Left renal pelvis (tissue), 4 donors: ENCODE results near the gene C12orf50. TPM values are rescaled to one million over a fixed set of nuclear protein-coding genes. Genes with fewer than 3 reads are reported as not detected.
"Not testable (repeated sequence)": the region's sequence is repeated elsewhere in the genome, so short reads cannot be mapped to it uniquely, and the experiment has no call there.

Experiments
- DNase-seq, 4 donors: peaks; one replicate each; pipeline ENCODE4 v3.0.0-alpha.2; 2013; ENCODE audit warnings: low read depth in 4 of 4, low spot score in 3 of 4
- polyA plus RNA-seq, 4 donors: library from polyadenylated mRNA; unstranded; fragments of 120-200 nt; gene quantifications; one replicate each; pipeline ENCODE4 v1.2.1, GENCODE V29; 2013; ENCODE audit not compliant: insufficient read length in 4 of 4

The C12orf50 gene
- polyA plus RNA-seq, 4 donors = 0.17 to 0.47 (median 0.32) TPM

GRCh38 chr12:87995581-87996178 lies 33.5 kb downstream of the C12orf50 start:
- DNase-seq = peak; percentile 19 to 53 (median 46)

GRCh38 chr12:87991483-87991882 lies 37.7 kb downstream of the C12orf50 start:
- no peak for DNase-seq

- no peak for DNase-seq
These were observed 40.7 kb downstream of the C12orf50 start for GRCh38 chr12:87988534-87988933.

- no peak for DNase-seq
These were observed 44.0 kb downstream of the C12orf50 start for GRCh38 chr12:87985069-87985675.

- no peak for DNase-seq
These were observed 47.0 kb downstream of the C12orf50 start for GRCh38 chr12:87982208-87982607.

DNA sequence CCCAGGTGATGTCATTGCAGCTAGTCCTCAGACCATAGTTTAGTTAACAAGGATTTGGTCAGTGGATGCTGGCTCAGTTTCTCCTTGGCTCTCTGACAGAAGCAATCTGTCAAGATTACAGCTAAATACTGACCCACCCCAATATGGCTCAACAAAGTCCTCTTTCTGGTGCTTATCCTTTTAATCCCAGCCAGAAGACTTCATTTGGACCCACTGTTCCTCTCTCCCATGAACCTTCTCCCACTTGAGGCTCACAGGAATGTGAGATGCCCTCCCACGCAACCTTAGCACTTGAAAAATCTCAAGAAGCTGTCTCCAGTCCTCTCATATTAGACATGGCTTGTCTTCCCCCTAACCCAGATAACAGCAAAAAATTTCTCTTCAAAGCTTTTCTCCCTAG lies 47.7 kb downstream of the C12orf50 start:
- no peak for DNase-seq

GRCh38 chr12:87975879-87976278 lies 53.3 kb downstream of the C12orf50 start:
- DNase-seq = no peak

- no peak for DNase-seq
These were observed 61.3 kb downstream of the C12orf50 start for GRCh38 chr12:87967871-87968270.

DNA sequence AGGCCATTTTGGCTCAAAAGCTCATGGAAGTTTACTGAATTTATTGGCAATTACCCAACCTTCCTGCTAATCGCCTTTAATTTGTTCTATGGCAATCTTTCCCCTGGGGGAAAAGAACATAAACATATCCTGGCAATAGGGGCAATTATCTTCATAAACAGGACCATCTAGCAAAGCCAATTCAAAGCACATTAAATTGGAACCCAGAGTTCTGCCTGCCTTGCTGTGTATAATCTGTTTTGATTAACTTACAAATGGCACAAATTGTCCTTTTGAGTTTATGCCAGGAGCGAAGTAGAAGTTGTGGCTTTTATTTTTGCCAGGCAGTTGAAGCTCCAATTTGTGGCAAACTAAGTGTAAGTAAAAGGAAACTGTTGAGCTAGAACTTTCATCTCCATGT lies 68.6 kb downstream of the C12orf50 start:
- no peak for DNase-seq

- not testable (repeated sequence) for DNase-seq
These were observed 75.2 kb downstream of the C12orf50 start for GRCh38 chr12:87954028-87954427.

DNA sequence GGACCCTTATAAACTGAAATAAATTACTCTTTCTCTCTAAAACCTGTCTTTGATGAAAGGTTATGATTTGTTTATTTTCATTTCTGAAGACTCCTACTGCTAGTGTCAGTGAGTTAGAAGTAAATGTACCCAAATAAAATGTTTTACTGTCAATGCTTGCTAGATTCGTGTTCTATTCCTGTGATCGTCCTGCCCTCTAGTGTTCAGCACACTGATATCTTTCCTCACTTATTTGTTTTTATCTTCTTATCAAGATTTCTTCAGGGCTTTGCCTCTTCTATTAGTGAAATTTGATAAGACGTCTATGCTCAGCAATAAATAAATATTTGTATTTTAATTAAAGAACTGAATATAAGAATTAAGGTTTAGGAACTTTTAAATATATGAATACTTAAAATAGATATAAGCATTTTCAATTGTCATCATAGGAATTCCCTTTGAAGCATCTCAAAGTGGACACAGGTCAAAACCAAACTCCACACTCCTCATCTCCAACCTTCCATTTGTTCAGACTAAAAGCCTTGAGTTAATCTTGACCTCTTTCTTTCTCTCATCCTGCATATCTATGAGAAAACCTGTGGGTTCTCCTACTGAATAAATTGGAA lies 75.8 kb downstream of the C12orf50 start:
- DNase-seq = peak; percentile 5 to 27 (median 16)

DNA sequence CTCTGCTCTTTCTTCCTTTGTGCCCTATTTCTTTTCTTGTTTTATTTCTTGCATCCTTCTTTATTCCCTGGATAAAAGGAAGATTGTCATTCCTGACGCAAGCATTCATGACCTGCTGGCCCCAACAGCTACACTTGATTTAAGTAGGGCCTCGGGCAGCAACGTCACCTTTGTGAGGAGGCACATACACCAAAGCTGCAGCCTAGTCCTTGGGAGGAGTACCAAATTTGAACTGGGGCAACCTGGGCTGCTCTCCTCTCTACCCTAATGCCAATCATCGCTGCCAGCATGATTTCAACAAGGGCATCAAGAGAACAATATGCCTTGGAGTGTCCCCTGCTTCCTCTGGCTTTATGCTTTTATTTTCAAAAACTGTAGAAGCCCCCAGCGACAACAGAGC lies 76.4 kb downstream of the C12orf50 start:
- no peak for DNase-seq

GRCh38 chr12:87952223-87952622 lies 77.0 kb downstream of the C12orf50 start:
- DNase-seq = no peak

DNA sequence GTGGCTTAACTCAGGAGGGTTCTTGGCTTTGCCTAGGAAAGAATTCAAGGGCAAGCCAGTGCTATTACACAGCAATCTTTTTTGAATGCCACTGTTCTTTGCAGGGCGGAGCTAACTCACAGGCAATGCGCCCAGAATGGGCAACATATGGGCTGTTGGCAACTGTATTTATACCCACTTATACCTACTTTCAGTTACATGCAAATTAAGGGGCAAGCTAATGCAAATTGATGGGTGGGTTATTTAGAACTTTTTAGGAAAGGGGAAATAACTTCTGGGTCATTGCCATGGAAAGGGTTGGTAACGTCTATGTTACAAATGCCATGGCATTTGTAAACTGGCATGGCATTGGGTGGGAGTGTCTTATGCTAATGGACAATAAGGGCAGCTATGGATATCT lies 85.4 kb downstream of the C12orf50 start:
- DNase-seq = no peak

DNA sequence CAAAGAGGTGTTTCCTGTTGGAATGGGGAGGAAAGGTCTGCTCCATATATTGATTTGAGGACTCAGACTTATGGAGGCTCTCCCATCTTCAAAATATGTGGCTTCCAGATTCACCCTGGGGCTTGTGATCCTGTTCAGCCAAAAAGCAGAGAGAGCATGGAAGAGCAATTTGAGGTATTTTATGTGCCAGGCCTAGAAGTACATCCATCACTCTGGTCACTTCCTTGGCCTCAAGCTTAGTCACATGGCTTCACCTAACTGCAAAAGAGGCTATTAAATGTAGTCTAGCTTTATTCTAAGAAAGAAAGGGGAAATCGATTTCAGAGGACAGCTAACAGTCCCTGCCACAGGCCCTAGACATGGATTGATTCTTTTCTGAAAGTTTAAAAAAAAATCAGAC lies 86.2 kb downstream of the C12orf50 start:
- no peak for DNase-seq

DNA sequence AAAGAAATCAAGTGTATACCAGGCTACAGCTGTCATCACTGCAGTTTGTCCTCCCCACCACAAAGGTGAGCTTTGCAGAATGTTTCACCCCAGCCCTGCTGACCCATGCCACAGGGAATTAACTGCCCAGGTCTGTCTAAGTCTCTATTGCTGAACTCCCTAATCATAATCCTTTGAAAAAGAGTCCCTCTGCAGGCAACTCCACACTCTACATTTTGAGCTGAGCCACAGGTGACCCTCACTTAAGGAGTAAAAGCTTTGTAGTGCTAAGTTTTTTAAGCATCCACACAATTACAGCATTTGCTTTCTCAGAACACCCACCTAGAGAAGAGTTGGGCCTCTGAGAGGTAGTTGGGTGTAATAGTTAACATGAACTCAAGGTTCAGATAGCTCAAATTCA lies 90.0 kb downstream of the C12orf50 start:
- no peak for DNase-seq

- no peak for DNase-seq
These were observed 94.0 kb downstream of the C12orf50 start for GRCh38 chr12:87935216-87935615.

DNA sequence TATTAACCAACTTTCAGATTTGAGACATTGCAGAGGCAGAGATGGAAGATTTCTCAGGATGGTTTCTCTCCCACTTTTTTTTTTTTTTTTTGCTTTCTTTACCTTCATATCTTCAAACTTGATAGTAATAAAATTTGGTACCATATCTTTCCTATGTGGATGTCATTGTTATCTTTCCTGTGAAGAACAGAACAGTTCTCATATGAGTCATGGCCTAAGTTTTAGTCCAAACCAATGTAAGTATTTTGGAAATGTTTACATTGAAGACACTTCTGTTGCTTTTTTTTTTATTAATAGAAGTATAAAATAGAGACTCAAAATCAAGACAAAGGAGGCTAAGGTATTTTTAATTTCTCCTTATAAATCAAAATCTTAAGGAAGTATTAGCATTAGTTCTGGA lies 95.2 kb downstream of the C12orf50 start:
- DNase-seq = no peak

DNA sequence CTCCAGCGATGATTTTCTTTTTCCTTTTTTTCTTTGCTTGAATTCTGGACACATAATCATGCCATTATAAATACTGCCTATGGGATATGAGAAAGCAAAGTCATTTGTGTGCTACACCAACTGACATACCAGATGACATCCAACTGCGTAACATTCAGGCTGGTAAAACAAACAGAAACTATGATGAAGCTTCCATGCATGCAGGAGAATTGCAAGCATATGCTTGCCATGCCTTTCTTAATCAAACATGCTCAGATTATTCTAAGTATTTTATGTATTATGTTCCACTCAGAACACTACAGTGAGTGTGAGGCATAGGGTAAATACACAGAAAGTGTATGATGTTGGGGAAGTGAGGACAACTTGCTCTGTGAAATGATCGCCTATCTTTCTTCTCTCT lies 97.4 kb downstream of the C12orf50 start:
- no peak for DNase-seq

- no peak for DNase-seq
These were observed 98.6 kb downstream of the C12orf50 start for GRCh38 chr12:87930627-87931026.
